Testis (tissue), 2 donors: ENCODE results near the gene MS4A8.
"Not testable (repeated sequence)": the region's sequence is repeated elsewhere in the genome, so short reads cannot be mapped to it uniquely, and the experiment has no call there.

ENCODE experiments used
- POLR2A ChIP-seq: fragments of 450-650 bp; IDR thresholded peaks from one replicate; pipeline ENCODE4 v1.6.1; 2017; ENCODE audit warnings: antibody characterized with exemption, mild to moderate bottlenecking, moderate library complexity
- TF ChIP-seq, protein P1 (sequence below), 3 experiments: fragments of 450-650 bp in 2 of 3; fragments of 200-600 bp in 1 of 3; sonication (generic) in 1 of 3; IDR thresholded peaks; one replicate each; pipeline ENCODE4 v1.5.1; 2016 to 2019; ENCODE audit warnings: antibody characterized with exemption in 3 of 3, mild to moderate bottlenecking in 2 of 3, moderate library complexity in 1 of 3

- TF ChIP-seq, protein P1, sequence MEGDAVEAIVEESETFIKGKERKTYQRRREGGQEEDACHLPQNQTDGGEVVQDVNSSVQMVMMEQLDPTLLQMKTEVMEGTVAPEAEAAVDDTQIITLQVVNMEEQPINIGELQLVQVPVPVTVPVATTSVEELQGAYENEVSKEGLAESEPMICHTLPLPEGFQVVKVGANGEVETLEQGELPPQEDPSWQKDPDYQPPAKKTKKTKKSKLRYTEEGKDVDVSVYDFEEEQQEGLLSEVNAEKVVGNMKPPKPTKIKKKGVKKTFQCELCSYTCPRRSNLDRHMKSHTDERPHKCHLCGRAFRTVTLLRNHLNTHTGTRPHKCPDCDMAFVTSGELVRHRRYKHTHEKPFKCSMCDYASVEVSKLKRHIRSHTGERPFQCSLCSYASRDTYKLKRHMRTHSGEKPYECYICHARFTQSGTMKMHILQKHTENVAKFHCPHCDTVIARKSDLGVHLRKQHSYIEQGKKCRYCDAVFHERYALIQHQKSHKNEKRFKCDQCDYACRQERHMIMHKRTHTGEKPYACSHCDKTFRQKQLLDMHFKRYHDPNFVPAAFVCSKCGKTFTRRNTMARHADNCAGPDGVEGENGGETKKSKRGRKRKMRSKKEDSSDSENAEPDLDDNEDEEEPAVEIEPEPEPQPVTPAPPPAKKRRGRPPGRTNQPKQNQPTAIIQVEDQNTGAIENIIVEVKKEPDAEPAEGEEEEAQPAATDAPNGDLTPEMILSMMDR (IDR thresholded peaks at IDR 0.05): not testable (repeated sequence)
- TF ChIP-seq POLR2A: not testable (repeated sequence)
Measured at GRCh38 chr11:60758671-60759070, 59.3 kb downstream of the MS4A8 start.
